Right atrium auricular region (tissue), 2 donors: ENCODE results near the gene LONP2. TPM values are rescaled to one million over a fixed set of nuclear protein-coding genes. Genes with fewer than 3 reads are reported as not detected.
"Not testable (repeated sequence)": the region's sequence is repeated elsewhere in the genome, so short reads cannot be mapped to it uniquely, and the experiment has no call there.

Experiments used
- DNase-seq: peaks from one replicate; pipeline ENCODE4 v3.0.0-alpha.2; 2019; ENCODE audit warnings: low spot score
- H3K27ac ChIP-seq, 2 donors: fragments of 200-600 bp; sonication (generic); 1 replicate in 1 of 2; 2 replicates in 1 of 2; pipeline ENCODE4 v1.5.1; 2016 to 2019
- H3K27me3 ChIP-seq, 2 donors: fragments of 200-600 bp; sonication (generic); one replicate each; pipeline versions ENCODE4 v1.5.1 to v1.6.0; 2017 to 2019
- H3K36me3 ChIP-seq: fragments of 200-600 bp; sonication (generic); one replicate; pipeline ENCODE4 v1.5.1; 2016
- H3K4me1 ChIP-seq, 2 donors: fragments of 200-600 bp; sonication (generic); one replicate each; pipeline versions ENCODE4 v1.5.1 to v1.6.0; 2017 to 2019
- H3K4me3 ChIP-seq, 2 donors: fragments of 200-600 bp; sonication (generic); 1 replicate in 1 of 2; 2 replicates in 1 of 2; pipeline ENCODE4 v1.5.1; 2017 to 2019; ENCODE audit warnings: mild to moderate bottlenecking in 1 of 2, moderate library complexity in 1 of 2
- H3K9me3 ChIP-seq, 2 donors: fragments of 200-600 bp; sonication (generic); one replicate each; pipeline ENCODE4 v1.5.1; 2019
- CTCF ChIP-seq, 2 donors: fragments of 200-600 bp; sonication (generic); IDR thresholded peaks; one replicate each; pipeline ENCODE4 v1.5.1; 2019; ENCODE audit warnings: antibody characterized with exemption in 2 of 2
- total RNA-seq, 2 donors: library from RNA; depleted of rRNA; stranded (reverse); fragments of >200 nt; gene quantifications; one replicate each; pipeline ENCODE4 v1.1.0, GENCODE V29; 2016

The LONP2 gene
- total RNA-seq, 2 donors from 2014 or later = 37.2 to 48.9 TPM

- DNase-seq = peak; percentile 90
- H3K27ac ChIP-seq = peak overlapping the region; percentile 68 to 85
- no peak for TF ChIP-seq CTCF (IDR thresholded peaks at IDR 0.05)
- H3K4me1 ChIP-seq = peaks cover 0 to 40% of the 10 kb centered on the region in 2 donors
- H3K36me3 ChIP-seq = peaks cover 11% of the 10 kb centered on the region
- no peaks in the 10 kb centered on the region for H3K9me3 ChIP-seq
- no peaks in the 10 kb centered on the region for H3K27me3 ChIP-seq
- peak overlapping the region; percentile 51 to 63 for H3K4me3 ChIP-seq
Observed at GRCh38 chr16:48365601-48366164, 121.6 kb downstream of the LONP2 start.

- no peak for TF ChIP-seq CTCF (IDR thresholded peaks at IDR 0.05)
- DNase-seq = no peak
- Histone ChIP-seq H3K36me3 (peaks cover 7% of the 10 kb centered on the region), H3K4me1 (peaks cover 0 to 48% of the 10 kb centered on the region in 2 donors), H3K27me3 (no peaks in the 10 kb centered on the region), H3K27ac (peak overlapping the region; percentile 68 to 85), H3K4me3 (peak overlapping the region; percentile 51 to 63), H3K9me3 (no peaks in the 10 kb centered on the region)
Observed at GRCh38 chr16:48366165-48367093, 122.3 kb downstream of the LONP2 start.

- H3K9me3 ChIP-seq = no peaks in the 10 kb centered on the region
- no peak for DNase-seq
- no peaks in the 10 kb centered on the region for H3K36me3 ChIP-seq
- no peak overlapping the region for H3K27ac ChIP-seq
- peaks cover 0 to 57% of the 10 kb centered on the region in 2 donors for H3K4me1 ChIP-seq
- no peak for TF ChIP-seq CTCF (IDR thresholded peaks at IDR 0.05)
- no peaks in the 10 kb centered on the region for H3K27me3 ChIP-seq
- no peak overlapping the region for H3K4me3 ChIP-seq
Observed at GRCh38 chr16:48367441-48368049, 123.4 kb downstream of the LONP2 start.

GRCh38 chr16:48369765-48370164 is 125.7 kb downstream of the LONP2 start:
- no peak for DNase-seq
- Histone ChIP-seq H3K4me1 (peaks cover 0 to 74% of the 10 kb centered on the region in 2 donors), H3K27ac (no peak overlapping the region), H3K4me3 (no peak overlapping the region), H3K27me3 (no peaks in the 10 kb centered on the region), H3K9me3 (no peaks in the 10 kb centered on the region), H3K36me3 (no peaks in the 10 kb centered on the region)
- no peak for TF ChIP-seq CTCF (IDR thresholded peaks at IDR 0.05)

GRCh38 chr16:48370229-48370628 is 126.1 kb downstream of the LONP2 start:
- no peak for TF ChIP-seq CTCF (IDR thresholded peaks at IDR 0.05)

GRCh38 chr16:48370668-48371392 is 126.7 kb downstream of the LONP2 start:
- H3K27me3 ChIP-seq, H3K9me3 ChIP-seq, H3K36me3 ChIP-seq, H3K4me3 ChIP-seq, DNase-seq, H3K27ac ChIP-seq: not testable (repeated sequence)
- peaks cover 0 to 75% of the 10 kb centered on the region in 2 donors for H3K4me1 ChIP-seq

More at GRCh38 chr16:48370229-48370628, 126.1 kb downstream of the LONP2 start:
- no peak for DNase-seq
- H3K36me3 ChIP-seq = no peaks in the 10 kb centered on the region
- no peaks in the 10 kb centered on the region for H3K9me3 ChIP-seq
- peaks cover 0 to 74% of the 10 kb centered on the region in 2 donors for H3K4me1 ChIP-seq
- no peak overlapping the region for H3K4me3 ChIP-seq
- no peak overlapping the region for H3K27ac ChIP-seq
- no peaks in the 10 kb centered on the region for H3K27me3 ChIP-seq
